ENCODE data around the gene JUP.

DNA sequence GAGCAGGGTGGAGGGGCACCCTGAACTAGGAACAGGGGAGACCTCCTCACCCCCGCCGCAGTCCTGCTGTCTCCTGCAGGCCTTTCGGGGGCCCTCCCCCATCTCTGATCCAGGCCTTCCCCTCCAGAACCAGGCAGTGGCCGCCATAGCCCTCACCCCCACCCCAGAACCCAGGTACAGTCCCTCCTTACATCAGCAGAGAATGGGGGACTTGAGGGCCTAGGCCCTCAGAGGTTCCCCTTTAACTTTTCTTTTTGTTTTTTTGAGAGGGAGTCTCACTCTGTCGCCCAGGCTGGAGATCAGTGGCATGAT lies 47.8 kb downstream of the JUP start:
- TF ChIP-seq POLR2A (IDR thresholded peaks at IDR 0.05; ENCODE audit: low read depth, low read length) (no peak), CEBPB (IDR thresholded peaks at IDR 0.05; ENCODE audit: low read depth, low read length) (no peak), RFX5 (IDR thresholded peaks at IDR 0.05; ENCODE audit: low read depth, low read length) (no peak)
- TF ChIP-seq, protein P1, sequence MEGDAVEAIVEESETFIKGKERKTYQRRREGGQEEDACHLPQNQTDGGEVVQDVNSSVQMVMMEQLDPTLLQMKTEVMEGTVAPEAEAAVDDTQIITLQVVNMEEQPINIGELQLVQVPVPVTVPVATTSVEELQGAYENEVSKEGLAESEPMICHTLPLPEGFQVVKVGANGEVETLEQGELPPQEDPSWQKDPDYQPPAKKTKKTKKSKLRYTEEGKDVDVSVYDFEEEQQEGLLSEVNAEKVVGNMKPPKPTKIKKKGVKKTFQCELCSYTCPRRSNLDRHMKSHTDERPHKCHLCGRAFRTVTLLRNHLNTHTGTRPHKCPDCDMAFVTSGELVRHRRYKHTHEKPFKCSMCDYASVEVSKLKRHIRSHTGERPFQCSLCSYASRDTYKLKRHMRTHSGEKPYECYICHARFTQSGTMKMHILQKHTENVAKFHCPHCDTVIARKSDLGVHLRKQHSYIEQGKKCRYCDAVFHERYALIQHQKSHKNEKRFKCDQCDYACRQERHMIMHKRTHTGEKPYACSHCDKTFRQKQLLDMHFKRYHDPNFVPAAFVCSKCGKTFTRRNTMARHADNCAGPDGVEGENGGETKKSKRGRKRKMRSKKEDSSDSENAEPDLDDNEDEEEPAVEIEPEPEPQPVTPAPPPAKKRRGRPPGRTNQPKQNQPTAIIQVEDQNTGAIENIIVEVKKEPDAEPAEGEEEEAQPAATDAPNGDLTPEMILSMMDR (conservative IDR thresholded peaks at IDR 0.05; ENCODE audit: low read depth, low read length) = no peak
